GM12892 (cell line): ENCODE data around the gene NUAK1.

ENCODE experiments used
- POLR2A ChIP-seq: IDR thresholded peaks from 2 replicates; pipeline ENCODE4 v1.6.1; 2011; ENCODE audit warnings: low read depth, low read length, control low read depth
- POLR2AphosphoS5 ChIP-seq: IDR thresholded peaks from 2 replicates; pipeline ENCODE4 v1.6.1; 2011; ENCODE audit warnings: low read depth, low read length, control low read depth
- TAF1 ChIP-seq: IDR thresholded peaks from 2 replicates; pipeline ENCODE4 v1.6.1; 2011; ENCODE audit warnings: low read depth, mild to moderate bottlenecking, control low read depth, low read length, borderline replicate concordance

- TF ChIP-seq POLR2AphosphoS5, result no peak
- TF ChIP-seq POLR2A, result no peak
- no peak for TF ChIP-seq TAF1
These were observed 64.4 kb downstream of the NUAK1 start for GRCh38 chr12:106074361-106074705.
